HG02970 (cell line): ENCODE results near the gene FRMD4A.

Source experiments
- ATAC-seq: cut with Tn5 transposase; IDR thresholded peaks from one replicate; pipeline ENCODE4 v1.9.1; 2021; ENCODE audit warnings: mild to moderate bottlenecking, moderate library complexity, moderate number of reproducible peaks; ENCODE audit not compliant: unreplicated experiment, low FRiP score

FRMD4A gene

DNA sequence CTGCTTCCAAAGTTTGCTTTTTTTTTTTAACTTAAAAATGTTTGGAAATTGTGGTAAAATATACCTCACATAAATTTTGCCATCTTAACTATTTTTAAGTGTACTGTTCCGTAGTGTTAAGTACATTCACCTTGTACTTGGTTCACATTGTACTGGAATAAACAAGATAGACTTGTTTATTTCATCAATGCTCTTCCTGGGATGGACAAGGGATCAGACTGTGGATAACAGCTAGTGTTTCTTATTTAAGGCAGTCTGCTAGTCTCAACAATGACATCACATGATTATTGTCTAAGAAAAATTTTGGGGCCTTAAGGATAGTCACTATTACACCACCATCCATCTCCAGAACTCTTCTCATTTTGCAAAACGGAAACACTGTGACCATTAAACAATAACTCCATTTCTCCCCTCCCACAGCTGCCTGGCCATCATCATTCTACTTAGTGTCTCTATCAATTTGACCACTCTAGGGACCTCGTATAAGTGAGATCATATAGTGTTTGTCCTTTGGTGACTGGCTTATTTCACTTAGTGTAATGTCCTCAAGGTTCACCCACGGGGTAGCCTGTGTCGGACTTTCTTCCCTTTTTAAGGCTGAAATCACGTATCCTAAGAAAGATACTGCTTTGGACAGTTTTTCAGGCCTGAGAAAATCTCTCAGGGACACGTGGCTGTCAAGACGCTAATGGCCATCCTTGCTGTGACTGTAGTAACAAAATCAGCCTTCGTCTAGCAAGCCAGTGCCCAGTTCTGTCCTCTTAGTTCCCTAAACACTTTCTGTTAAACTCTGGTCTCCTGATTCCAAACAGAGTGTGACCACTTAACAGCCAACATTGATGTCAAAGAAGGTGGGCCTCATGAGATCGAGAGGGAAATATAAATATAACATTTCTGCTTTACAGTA is 305.2 kb downstream of the FRMD4A start:
- ATAC-seq = no peak

DNA sequence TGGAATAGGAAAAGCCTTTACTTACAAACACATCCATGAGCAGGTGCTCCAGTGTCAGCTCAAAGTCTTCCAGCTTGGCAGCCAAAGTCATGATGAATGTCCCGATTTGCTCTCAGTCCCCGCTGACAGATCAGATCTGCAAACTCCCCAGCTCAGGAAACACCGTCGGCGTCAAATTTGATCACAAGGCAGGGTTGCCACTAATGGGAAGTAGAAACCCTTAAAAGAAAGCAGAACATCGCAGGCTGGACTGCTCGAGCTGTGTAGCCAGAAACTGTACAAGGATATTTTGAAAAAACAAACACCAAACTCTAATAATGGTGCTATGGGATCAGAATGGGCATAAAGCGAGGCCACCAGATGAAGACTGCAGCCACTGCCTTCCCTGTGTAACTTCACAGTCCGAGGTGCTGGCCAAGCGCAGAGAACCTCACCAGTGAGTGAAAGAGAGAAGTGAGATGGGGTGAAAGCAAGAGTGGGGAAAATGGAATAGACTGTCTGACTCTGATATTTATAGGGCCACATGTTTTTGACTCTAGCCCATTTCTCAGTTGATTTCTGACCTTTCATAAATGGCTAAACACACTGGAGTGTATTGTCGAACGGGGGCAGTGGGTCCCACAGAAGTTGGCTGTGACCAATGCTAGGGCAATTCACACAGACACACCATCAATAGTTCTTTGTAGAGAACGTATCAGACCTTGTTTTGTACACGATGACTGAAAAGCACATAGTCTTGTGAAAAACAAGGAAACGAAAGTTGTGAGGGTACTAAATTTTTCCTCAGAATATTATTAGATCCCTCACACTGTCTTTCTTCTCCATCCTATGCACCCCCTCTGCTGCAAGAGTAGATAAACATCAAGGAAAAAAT is 306.2 kb downstream of the FRMD4A start:
- ATAC-seq = no peak

DNA sequence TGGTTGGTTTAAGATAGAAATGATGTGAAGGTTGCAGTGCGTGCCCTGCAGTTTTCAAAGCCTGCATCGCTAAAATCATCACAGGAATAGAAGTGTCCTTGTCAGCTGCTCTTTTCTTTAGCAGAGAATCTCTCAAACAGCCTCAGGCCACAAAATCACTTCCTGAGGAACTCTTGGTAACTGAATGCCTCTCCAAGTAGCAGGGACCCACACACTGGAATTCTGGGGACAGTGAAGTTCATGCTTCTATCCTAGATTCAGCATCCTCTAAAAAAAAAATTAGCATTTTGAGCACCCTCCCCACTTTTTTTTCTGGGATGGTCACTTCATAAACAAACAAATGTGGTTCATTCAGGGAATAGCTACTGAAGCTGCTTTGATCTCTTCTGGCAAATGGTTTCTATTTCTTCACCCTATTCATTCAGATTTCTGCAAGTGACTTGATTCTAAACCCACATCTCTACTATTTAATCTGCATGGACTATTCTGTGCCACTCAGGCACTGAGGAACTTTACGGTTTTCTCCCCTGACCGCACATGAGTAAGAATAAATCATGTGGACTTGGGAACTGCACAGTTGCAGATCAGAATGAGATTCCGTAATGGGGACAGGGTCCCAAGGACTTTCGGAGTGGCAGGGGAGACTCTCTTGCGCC is 306.9 kb downstream of the FRMD4A start:
- ATAC-seq = no peak

DNA sequence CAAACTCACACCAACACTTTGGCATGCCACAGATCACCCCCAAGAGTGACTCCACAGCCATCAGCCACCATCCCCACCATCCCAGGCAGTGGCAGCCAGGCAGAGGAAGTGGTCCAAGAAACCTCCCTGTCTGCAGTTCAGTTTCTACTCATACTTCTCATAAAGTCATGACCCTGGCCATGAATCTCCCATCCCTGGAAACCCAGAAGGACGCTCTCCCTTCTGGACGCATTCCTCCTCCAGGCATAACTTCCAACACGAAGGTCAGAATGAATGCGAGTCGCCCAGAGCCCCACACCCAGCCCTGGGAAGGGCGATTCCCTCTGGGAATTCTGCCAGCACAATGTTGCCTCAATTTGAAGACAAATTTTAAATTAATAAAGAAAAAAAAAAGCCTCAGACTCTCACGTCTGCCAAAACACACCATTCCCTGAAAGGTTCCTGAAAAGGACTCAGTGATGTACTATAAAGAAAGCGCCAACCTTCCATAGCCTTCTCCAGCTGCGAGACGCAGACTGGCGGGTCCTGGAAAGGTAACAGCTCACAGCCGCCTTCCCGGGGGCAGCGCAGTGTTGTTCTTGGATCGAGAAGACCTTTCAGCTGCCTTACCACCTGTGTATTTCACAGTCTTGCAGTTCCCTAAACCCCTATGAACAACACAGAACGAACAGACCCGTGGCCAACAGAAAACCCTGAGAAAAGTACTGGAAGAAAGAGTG is 307.6 kb downstream of the FRMD4A start:
- no peak for ATAC-seq

DNA sequence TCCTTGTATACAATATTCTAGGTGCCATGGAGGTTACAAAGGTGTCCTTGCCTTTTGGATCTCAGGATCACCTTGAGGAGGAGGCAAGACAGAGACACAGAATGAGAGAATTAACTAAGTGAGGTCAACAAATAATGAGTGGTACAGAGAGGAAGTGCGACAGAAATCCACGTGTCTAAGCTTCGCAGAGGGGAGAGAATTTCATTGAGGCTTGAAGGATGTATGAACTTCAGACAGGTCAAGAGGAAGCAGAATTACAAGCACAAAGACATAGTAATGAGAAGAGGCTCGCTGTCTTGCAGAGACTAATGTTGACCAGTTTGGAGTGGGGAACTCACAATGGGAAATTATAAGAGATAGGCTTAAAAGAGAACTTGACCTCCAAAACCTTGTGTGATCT is 308.7 kb downstream of the FRMD4A start:
- no peak for ATAC-seq

DNA sequence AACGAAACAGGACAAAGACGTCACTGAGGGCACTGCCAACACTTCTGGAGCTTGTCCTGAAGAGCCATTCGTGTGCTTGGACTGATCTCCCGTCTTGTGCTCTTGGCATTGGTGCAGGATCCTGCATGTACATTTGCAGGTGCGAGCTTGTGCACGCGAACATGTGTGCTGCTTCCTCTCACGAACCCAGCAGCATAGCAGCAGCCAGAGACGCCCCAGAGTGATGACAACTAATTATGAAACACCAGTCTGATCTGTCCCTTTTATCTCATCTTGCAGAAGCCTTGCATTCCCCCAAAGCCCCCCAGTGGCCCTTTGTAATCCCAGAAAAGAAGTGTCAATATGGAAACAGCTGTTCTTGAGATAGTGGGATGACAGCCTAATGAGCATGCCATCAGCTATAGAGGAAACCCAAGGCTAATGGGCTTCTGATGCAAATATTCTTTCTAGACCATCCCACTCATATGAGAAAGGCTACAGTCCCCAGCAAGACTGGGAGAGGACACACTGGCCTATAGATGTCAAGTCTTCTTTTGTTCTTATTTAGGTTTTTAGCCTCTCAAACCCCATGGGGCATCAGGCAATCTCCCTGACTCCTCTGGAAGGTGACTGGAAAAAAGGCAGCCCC is 310.6 kb downstream of the FRMD4A start:
- no peak for ATAC-seq

DNA sequence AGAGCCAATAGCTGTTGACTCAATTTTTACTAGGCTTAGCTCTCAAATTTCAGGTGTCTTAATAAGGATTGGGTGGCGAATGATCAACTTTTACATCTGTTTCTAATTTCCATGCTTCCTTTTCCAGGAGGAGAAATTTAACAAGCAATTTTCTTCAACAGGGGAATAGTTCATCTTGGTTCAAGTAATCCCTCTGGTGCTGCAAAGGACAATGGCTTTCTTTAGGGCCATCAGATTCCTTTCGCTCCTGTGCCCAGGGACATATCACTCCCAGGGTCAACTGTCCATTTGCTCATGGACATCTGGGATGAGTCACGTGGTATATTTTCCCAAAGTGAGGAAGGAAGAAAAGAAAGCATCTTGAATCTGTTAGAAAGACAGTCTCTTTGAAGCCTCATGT is 313.3 kb downstream of the FRMD4A start:
- ATAC-seq = no peak

DNA sequence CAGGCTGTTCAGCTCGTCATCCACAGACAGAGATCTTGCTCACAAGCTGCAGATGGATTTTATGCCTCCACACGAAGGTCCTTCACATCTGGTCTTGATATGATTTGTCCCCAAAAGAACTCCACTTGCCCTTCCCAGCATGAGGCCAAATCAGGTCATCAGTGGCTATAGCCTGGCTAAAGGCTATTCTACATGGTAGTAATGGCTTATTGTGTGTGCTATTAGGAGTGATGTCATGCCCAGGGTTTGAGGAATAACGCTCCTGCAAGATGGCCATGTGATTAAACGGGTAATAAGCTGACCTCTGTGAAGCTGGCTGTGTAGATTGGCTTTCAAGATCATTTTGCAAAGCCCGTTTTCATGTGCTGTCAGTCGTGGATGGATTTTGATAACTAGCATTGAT is 313.8 kb downstream of the FRMD4A start:
- no peak for ATAC-seq

- ATAC-seq = no peak
Measured at GRCh38 chr10:14016011-14016536, 314.6 kb downstream of the FRMD4A start.

GRCh38 chr10:14014423-14014822 is 316.3 kb downstream of the FRMD4A start:
- ATAC-seq = no peak

DNA sequence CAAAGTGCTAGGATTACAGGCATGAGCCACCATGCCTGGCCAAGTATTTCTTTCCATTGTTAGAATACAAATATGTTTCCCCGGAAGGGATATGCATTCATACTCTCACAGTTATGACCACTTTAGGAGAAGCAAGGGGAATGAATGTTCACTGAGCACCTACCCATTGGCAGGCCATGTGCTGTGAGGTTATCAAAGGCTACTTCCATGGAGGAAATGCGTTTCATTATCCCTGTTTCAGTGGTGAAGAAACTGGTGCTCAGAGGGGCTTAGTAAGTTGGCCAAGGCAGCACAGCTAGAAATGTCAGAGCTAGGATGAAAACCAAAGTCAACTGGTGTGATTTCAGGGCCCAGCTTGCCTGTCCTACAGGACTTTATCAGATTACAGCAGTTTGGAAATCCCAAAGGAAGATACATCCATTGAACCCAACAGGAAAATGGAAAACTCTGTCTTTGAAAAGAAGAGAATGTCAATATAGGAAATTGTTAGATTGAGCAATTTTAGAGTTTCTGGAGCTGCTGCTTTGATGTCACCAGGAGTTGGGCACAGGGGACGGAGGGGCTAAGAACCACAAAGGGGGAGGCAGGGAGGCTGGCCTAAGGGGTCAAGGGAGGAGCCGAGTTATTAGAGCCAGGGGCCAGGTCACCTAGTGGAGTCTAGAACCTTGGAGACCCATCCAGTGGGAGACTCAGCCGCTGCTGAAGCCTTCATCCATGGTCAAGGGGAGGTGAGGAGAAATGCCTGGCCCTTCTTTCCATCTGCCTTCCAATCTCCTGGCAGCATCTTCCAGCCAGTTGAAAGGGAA is 319.8 kb downstream of the FRMD4A start:
- no peak for ATAC-seq

DNA sequence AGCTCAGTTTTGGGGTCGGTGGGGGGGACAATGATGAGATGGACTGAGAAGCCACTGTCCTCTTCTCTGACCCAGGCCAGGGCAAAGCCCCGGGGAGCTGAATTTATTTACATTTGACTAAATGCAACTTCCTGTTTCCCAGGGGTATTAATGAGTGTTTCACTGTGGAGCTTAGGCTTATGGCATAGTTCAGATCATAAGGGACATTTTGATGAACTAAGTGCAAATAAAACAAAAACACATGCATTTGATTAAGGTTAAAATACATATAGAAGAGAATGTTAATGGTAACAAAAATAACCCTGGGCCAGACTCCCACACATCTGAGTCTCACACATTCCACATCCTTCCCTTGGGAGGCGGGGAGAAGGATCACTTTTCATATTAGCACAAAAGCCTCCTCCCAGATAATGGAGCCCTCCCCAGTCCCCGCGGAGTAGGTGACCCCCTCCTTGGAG is 320.6 kb downstream of the FRMD4A start:
- no peak for ATAC-seq

DNA sequence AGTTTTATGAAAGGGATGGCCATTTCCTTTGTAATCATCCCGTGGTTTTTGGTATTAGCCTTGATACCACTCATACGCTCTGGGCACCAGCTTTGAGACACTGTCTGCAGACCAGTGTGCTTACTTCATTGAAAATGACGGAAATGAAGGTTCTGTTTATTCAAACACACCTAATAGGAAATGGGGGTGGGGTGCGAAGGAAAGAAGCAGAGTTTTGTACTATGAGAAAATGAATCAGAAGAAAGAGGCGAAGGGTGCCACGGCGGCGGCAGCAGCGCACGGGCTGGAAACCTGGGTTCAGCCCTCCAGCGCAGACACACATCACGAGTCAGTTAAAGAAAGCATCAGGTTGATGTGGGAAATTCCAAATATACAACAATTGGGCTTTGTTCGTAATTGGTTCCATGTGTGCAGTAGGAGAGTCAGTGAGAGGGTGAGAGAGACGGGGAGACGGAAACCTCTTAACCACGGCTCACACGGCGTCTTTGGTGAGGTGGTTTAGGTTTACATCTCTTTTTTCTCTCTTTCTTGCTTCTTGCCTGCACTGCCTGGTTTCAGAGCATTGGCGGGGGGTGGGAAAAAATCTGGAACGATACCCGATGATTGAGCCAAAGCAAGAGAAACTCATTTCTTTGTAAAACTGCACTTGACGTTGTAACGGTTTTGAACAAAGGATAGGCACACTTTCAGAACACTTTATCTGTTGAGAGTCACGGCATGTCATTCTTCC is 321.2 kb downstream of the FRMD4A start:
- ATAC-seq = no peak

DNA sequence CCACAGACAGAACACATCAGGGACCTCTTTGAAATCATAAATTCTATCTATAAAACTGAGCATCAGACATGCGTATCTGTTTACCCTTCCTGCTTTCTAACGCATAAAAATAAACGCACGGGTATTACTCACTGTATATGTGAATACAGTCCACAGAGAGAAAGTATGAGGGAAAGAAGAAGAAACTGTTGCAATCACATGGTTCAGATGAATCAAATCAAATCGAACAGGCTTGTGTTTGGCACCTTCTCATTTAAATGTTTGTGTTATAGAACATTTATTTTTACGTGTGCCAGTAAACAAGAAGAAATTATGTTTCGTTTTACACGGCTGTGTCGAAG is 322.0 kb downstream of the FRMD4A start:
- no peak for ATAC-seq

GRCh38 chr10:14004536-14004935 is 326.2 kb downstream of the FRMD4A start:
- ATAC-seq = no peak

- no peak for ATAC-seq
Measured at GRCh38 chr10:14003517-14004184, 327.1 kb downstream of the FRMD4A start.

- ATAC-seq = no peak
Measured at GRCh38 chr10:14001298-14002040, 329.3 kb downstream of the FRMD4A start.
